H1 (cell line): ENCODE results near the gene MSI2. TPM values are rescaled to one million over a fixed set of nuclear protein-coding genes. Genes with fewer than 3 reads are reported as not detected.

Source experiments
- CTCF ChIA-PET: fragments of 300-600 bp; sonication (Branson Sonifier 250); formaldehyde crosslinking; loops from one replicate; lab custom pipeline; 2021; ENCODE audit not compliant: partially characterized antibody; lab: Charles Lee
- POLR2A ChIA-PET: fragments of 300-600 bp; sonication (Branson Sonifier 250); formaldehyde crosslinking; loops from one replicate; lab custom pipeline; 2021; ENCODE audit warnings: inconsistent platforms; ENCODE audit not compliant: partially characterized antibody; lab: Charles Lee
- DNase-seq, 2 experiments: peaks; one replicate each; pipeline versions ENCODE4 v3.0.0 to v3.0.0-alpha.2; 2010 to 2022; ENCODE audit warnings: low spot score in 2 of 2, low read depth in 1 of 2, mixed read lengths in 1 of 2
- FAIRE-seq: peaks from 2 replicates; lab custom pipeline; 2011; peaks lifted over from hg19 to GRCh38; lab: Jason Lieb, UNC
- H2AFZ ChIP-seq: 2 replicates; pipeline ENCODE4 v1.8.1; 2012; ENCODE audit warnings: low read length, inconsistent platforms
- H2AK5ac ChIP-seq: 2 replicates; pipeline ENCODE4 v1.6.1; 2013; ENCODE audit warnings: low read depth, low read length
- H2BK120ac ChIP-seq: replicated peaks from 2 replicates; pipeline ENCODE3; 2013; ENCODE audit warnings: low read depth, low read length, inconsistent platforms
- H2BK12ac ChIP-seq: 2 replicates; pipeline ENCODE4 v1.6.1; 2013; ENCODE audit warnings: low read depth, low read length
- H2BK15ac ChIP-seq: 2 replicates; pipeline ENCODE4 v1.6.1; 2013; ENCODE audit warnings: low read length
- H2BK20ac ChIP-seq: 2 replicates; pipeline ENCODE4 v1.6.1; 2013; ENCODE audit warnings: low read length
- H2BK5ac ChIP-seq: 2 replicates; pipeline ENCODE4 v1.6.1; 2013; ENCODE audit warnings: low read depth, low read length
- H3K14ac ChIP-seq: 2 replicates; pipeline ENCODE4 v1.6.1; 2013; ENCODE audit warnings: inconsistent platforms; ENCODE audit not compliant: insufficient read length
- H3K18ac ChIP-seq: 2 replicates; pipeline ENCODE4 v1.6.1; 2013; ENCODE audit warnings: low read length; ENCODE audit errors: extremely low read depth
- H3K23ac ChIP-seq: 2 replicates; pipeline ENCODE4 v1.6.1; 2013; ENCODE audit warnings: inconsistent platforms; ENCODE audit not compliant: insufficient read length
- H3K23me2 ChIP-seq: 2 replicates; pipeline ENCODE4 v1.6.1; 2013; ENCODE audit warnings: low read depth, low read length
- H3K27ac ChIP-seq: 2 replicates; pipeline ENCODE4 v1.6.1; 2011; ENCODE audit warnings: low read depth, low read length, inconsistent platforms
- H3K27me3 ChIP-seq, 4 experiments: replicated peaks in 1 of 4; 1 replicate in 1 of 4; 2 replicates in 3 of 4; pipeline versions ENCODE4 v1.6.1 to v1.8.1; 2011 to 2013; ENCODE audit warnings: low read length in 3 of 4, mild to moderate bottlenecking in 3 of 4, inconsistent platforms in 2 of 4, mixed read lengths in 2 of 4, moderate library complexity in 1 of 4; ENCODE audit not compliant: control insufficient read depth in 3 of 4, insufficient read depth in 3 of 4; ENCODE audit errors: extremely low read depth in 1 of 4
- H3K36me3 ChIP-seq, 4 experiments: 2 replicates each; pipeline versions ENCODE4 v1.6.1 to v1.8.1; 2011 to 2013; ENCODE audit warnings: mild to moderate bottlenecking in 4 of 4, low read length in 3 of 4, moderate library complexity in 2 of 4, control low read depth in 1 of 4, inconsistent platforms in 1 of 4; ENCODE audit not compliant: insufficient read depth in 4 of 4, control insufficient read depth in 2 of 4
- H3K4ac ChIP-seq: replicated peaks from 2 replicates; pipeline ENCODE3; 2013; ENCODE audit warnings: low read length, low read depth, mixed read lengths, inconsistent platforms; ENCODE audit not compliant: insufficient read length
- H3K4me1 ChIP-seq, 4 experiments: replicated peaks in 1 of 4; 1 replicate in 1 of 4; 2 replicates in 3 of 4; pipeline versions ENCODE4 v1.6.1 to v1.8.1; 2011 to 2013; ENCODE audit warnings: low read length in 3 of 4, inconsistent platforms in 2 of 4, mixed read lengths in 1 of 4; ENCODE audit not compliant: insufficient read depth in 4 of 4, control insufficient read depth in 3 of 4
- H3K4me2 ChIP-seq, 2 experiments: 2 replicates each; pipeline versions ENCODE4 v1.6.1 to v1.8.1; 2011 to 2013; ENCODE audit warnings: low read depth in 2 of 2, low read length in 2 of 2, control low read depth in 1 of 2, inconsistent platforms in 1 of 2, mild to moderate bottlenecking in 1 of 2; ENCODE audit not compliant: insufficient read depth in 1 of 2
- H3K4me3 ChIP-seq, 4 experiments: fragments of 200-600, 300-600 bp in 1 of 4; sonication (generic), shearing (Covaris generic), sonication (Bioruptor Twin) in 1 of 4; 2 replicates each; pipeline versions ENCODE4 v1.5.1 to v1.8.1; 2011 to 2016; ENCODE audit warnings: low read length in 4 of 4, low read depth in 3 of 4, control low read depth in 2 of 4, inconsistent platforms in 2 of 4, mild to moderate bottlenecking in 2 of 4, mixed read lengths in 1 of 4, moderate library complexity in 1 of 4; ENCODE audit not compliant: insufficient read depth in 2 of 4; ENCODE audit errors: extremely low read depth in 1 of 4
- H3K56ac ChIP-seq: replicated peaks from 2 replicates; pipeline ENCODE3; 2013; ENCODE audit warnings: low read depth, mild to moderate bottlenecking, mixed read lengths, low read length, inconsistent platforms; ENCODE audit not compliant: insufficient read length
- H3K79me1 ChIP-seq: 2 replicates; pipeline ENCODE4 v1.6.1; 2013; ENCODE audit warnings: low read depth, low read length, control low read depth
- H3K79me2 ChIP-seq, 2 experiments: 2 replicates each; pipeline versions ENCODE4 v1.6.1 to v1.8.1; 2012 to 2013; ENCODE audit warnings: low read length in 2 of 2, mild to moderate bottlenecking in 2 of 2, inconsistent platforms in 1 of 2; ENCODE audit not compliant: insufficient read depth in 2 of 2, control insufficient read depth in 1 of 2
- H3K9ac ChIP-seq, 4 experiments: replicated peaks in 1 of 4; 1 replicate in 1 of 4; 2 replicates in 3 of 4; pipeline versions ENCODE4 v1.6.1 to v1.8.1; 2011 to 2013; ENCODE audit warnings: low read depth in 3 of 4, low read length in 3 of 4, control low read depth in 2 of 4, mild to moderate bottlenecking in 2 of 4, moderate library complexity in 2 of 4, inconsistent platforms in 1 of 4; ENCODE audit errors: extremely low read depth in 1 of 4
- H3K9me3 ChIP-seq, 2 experiments: 2 replicates each; pipeline versions ENCODE4 v1.6.1 to v1.8.1; 2012 to 2013; ENCODE audit warnings: mild to moderate bottlenecking in 2 of 2, moderate library complexity in 2 of 2, control low read depth in 1 of 2, inconsistent platforms in 1 of 2, low read depth in 1 of 2, low read length in 1 of 2, mixed read lengths in 1 of 2; ENCODE audit not compliant: insufficient read depth in 2 of 2
- H4K20me1 ChIP-seq, 2 experiments: replicated peaks in 1 of 2; 2 replicates each; pipeline versions ENCODE3 to v1.8.1; 2011 to 2013; ENCODE audit warnings: inconsistent platforms in 2 of 2, low read length in 2 of 2, mild to moderate bottlenecking in 1 of 2; ENCODE audit not compliant: insufficient read depth in 2 of 2, control insufficient read depth in 1 of 2
- H4K5ac ChIP-seq: 2 replicates; pipeline ENCODE4 v1.6.1; 2013; ENCODE audit warnings: low read length, low read depth, mixed read lengths, inconsistent platforms; ENCODE audit not compliant: insufficient read length
- H4K8ac ChIP-seq: 2 replicates; pipeline ENCODE4 v1.8.0; 2013; ENCODE audit warnings: mild to moderate bottlenecking, moderate library complexity, low read length, inconsistent platforms; ENCODE audit not compliant: insufficient read depth; ENCODE audit errors: extremely low read depth
- H4K91ac ChIP-seq: replicated peaks from 2 replicates; pipeline ENCODE3; 2013; ENCODE audit warnings: low read length, mixed read lengths, inconsistent platforms; ENCODE audit not compliant: insufficient read length
- FOSL1 ChIP-seq: IDR thresholded peaks from 2 replicates; pipeline ENCODE4 v1.6.1; 2011; ENCODE audit warnings: mild to moderate bottlenecking, low read depth, low read length, moderate library complexity; ENCODE audit not compliant: insufficient read depth
- NRF1 ChIP-seq: IDR thresholded peaks from 2 replicates; pipeline ENCODE4 v1.6.1; 2011; ENCODE audit warnings: mild to moderate bottlenecking, low read depth, low read length, improper control_type of control experiment
- PHF8 ChIP-seq: fragments of 200-600 bp; sonication (generic); conservative IDR thresholded peaks from 2 replicates; pipeline ENCODE4 v1.7.1; 2012; ENCODE audit warnings: low read depth, mild to moderate bottlenecking, inconsistent platforms, low read length, moderate library complexity
- TBP ChIP-seq: IDR thresholded peaks from 2 replicates; pipeline ENCODE4 v1.6.1; 2011; ENCODE audit warnings: low read depth, low read length, improper control_type of control experiment
- ZNF274 ChIP-seq: IDR thresholded peaks from 2 replicates; pipeline ENCODE4 v1.7.0; 2012; ENCODE audit warnings: low read length, borderline replicate concordance; ENCODE audit errors: extremely low read depth
- WGBS, 2 experiments: shearing (Covaris generic) in 1 of 2; methylation state at CpG; one replicate each; pipeline versions ENCODE4 v1.1.6 to v1.1.7; 2013 to 2015; ENCODE audit warnings: low lambda C conversion rate in 2 of 2, mixed read lengths in 2 of 2, inconsistent platforms in 1 of 2, low coverage in 1 of 2, missing lambda C conversion rate in 1 of 2; ENCODE audit not compliant: insufficient replicate concordance in 2 of 2, insufficient coverage in 1 of 2, insufficient read length in 1 of 2; ENCODE audit errors: extremely low coverage in 1 of 2, missing lambda C conversion rate in 1 of 2; 5-methylcytosine and 5-hydroxymethylcytosine counted together
- polyA plus RNA-seq, 7 experiments: library from polyadenylated mRNA; depleted of rRNA in 3 of 7; stranded (reverse) in 5 of 7; unstranded in 2 of 7; fragments of >200 nt in 5 of 7; fragments of 200-250 nt in 2 of 7; gene quantifications; 1 replicate in 5 of 7; 2 replicates in 1 of 7; 4 replicates in 1 of 7; pipeline versions ENCODE4 v1.2.1 to v1.2.3, GENCODE V29; 2011 to 2013; ENCODE audit warnings: missing spikeins in 2 of 7, mixed read lengths in 2 of 7
- total RNA-seq: library from RNA; stranded (reverse); fragmentation: NEBNext Ultra II Directional; extraction: Animal tissue kit (Norgen Biotek cat#: 25700); gene quantifications from 2 replicates; pipeline ENCODE4 v1.2.1, GENCODE V29; 2021
- TF ChIP-seq, protein P1 (sequence below): IDR thresholded peaks from 2 replicates; pipeline ENCODE4 v1.6.1; 2011; ENCODE audit warnings: low read depth, mild to moderate bottlenecking, low read length; ENCODE audit not compliant: insufficient read depth

The MSI2 gene
- total and polyA plus RNA-seq, 2 of the 8 experiments (the other 6 are each of a cell fraction or from before 2014, with no cell fraction given) = 36.7 to 80.6 TPM

DNA sequence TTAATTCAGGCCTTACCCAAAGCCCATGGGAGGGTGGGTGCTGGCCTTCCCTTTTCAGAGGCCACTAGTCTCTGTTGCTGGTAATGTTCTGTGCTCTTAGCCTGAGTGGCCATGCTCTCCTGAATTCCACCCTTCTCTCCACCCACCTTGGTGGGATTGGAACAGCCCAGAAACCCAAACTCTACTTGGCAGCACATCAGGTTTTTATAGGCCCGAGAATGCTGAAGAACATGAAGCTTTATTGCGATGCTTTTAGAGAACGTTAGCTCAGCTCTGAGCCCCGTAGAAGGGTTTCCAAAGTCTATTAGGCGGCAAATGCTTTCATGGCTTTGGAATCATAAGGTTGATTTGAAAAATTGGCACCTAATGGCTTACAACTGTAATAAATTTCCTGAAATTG, 209.3 kb downstream of the MSI2 start:
- Histone ChIP-seq H3K4me1 (peaks cover 4 to 23% (median 20%) of the 10 kb centered on the region in 4 experiments), H3K56ac (no peak overlapping the region), H2BK120ac (peak overlapping the region; percentile 59), H3K27ac (peak overlapping the region; percentile 6; the same call in 1 of the 2 replicates), H3K23me2 (peaks cover 5% of the 10 kb centered on the region; the same call in 1 of the 2 replicates), H3K23ac (no peak overlapping the region), H2AFZ (no peak overlapping the region), H3K79me1 (no peaks in the 10 kb centered on the region; the same call in 1 of the 2 replicates), H3K18ac (peak overlapping the region; percentile 76), H3K4me2 (peak overlapping the region; percentile 55 to 61), H3K79me2 (peaks cover 0 to 19% of the 10 kb centered on the region in 2 experiments; a peak in 2 of 4 replicates), H3K36me3 (no peaks in the 10 kb centered on the region), H3K9me3 (no peaks in the 10 kb centered on the region), H3K9ac (no peak overlapping the region), H4K20me1 (peaks cover 0 to 2% of the 10 kb centered on the region in 2 experiments), H3K4me3 (peak overlapping the region in 1 of 4 experiments; percentile 37; a peak in 2 of 8 replicates), H2BK12ac (peak overlapping the region; percentile 82), H2BK5ac (peak overlapping the region; percentile 86; the same call in 1 of the 2 replicates), H2BK20ac (peak overlapping the region; percentile 66), H4K5ac (peak overlapping the region; percentile 37), H3K27me3 (no peaks in the 10 kb centered on the region), H4K91ac (peak overlapping the region; percentile 3), H4K8ac (no peak overlapping the region), H3K4ac (no peak overlapping the region), H2AK5ac (peak overlapping the region; percentile 75), H2BK15ac (0 out of 2 replicates have a peak overlapping the region, but pooled peaks have one; percentile 8), H3K14ac (no peak overlapping the region)
- ChIA-PET CTCF (interaction anchor here (0.7 to 1.9 kb wide), 4 partner anchors 25 to 223 kb away, joined by 3 to 6 read pairs (median 4); no protein-coding TSS in a partner anchor), POLR2A (interaction anchor here (1.1 to 1.5 kb wide), 2 partner anchors 21 to 37 kb away, joined by 3 read pairs; no protein-coding TSS in a partner anchor)
- no peak for FAIRE-seq
- 68% methylated on average over 5 of the region's 5 CpGs; no CpG with 5 or more reads in 1 of the 2 experiments for WGBS, 2 experiments
- DNase-seq = no peak
- TF ChIP-seq FOSL1 (no peak), NRF1 (no peak), ZNF274 (no peak), TBP (no peak), PHF8 (no peak)
- TF ChIP-seq, protein P1, sequence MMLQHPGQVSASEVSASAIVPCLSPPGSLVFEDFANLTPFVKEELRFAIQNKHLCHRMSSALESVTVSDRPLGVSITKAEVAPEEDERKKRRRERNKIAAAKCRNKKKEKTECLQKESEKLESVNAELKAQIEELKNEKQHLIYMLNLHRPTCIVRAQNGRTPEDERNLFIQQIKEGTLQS = no peak
